ENCODE data around the gene PTPRD.

PTPRD gene

GRCh38 chr9:10248890-10249289 is 363.9 kb downstream of the PTPRD start:
- DNase-seq (ENCODE audit: low read depth, low spot score): no peak
- no peak for TF ChIP-seq CTCF (IDR thresholded peaks at IDR 0.05; ENCODE audit: insufficient read depth, low read length, missing control alignments)
- ChIA-PET CTCF (no interaction called here), POLR2A (no interaction called here)
- H3K4me3 ChIP-seq (ENCODE audit: low read depth, low read length): no peak overlapping the region

GRCh38 chr9:10242255-10242654 is 370.5 kb downstream of the PTPRD start:
- DNase-seq (ENCODE audit: low read depth, low spot score): no peak
- H3K4me3 ChIP-seq (ENCODE audit: low read depth, low read length): no peak overlapping the region
- CTCF ChIA-PET: no interaction called here
- no peak for TF ChIP-seq CTCF (IDR thresholded peaks at IDR 0.05; ENCODE audit: insufficient read depth, low read length, missing control alignments)
- POLR2A ChIA-PET: no interaction called here

- ChIA-PET POLR2A (no interaction called here), CTCF (no interaction called here)
- DNase-seq (ENCODE audit: low read depth, low spot score): no peak
- H3K4me3 ChIP-seq (ENCODE audit: low read depth, low read length): no peak overlapping the region
- no peak for TF ChIP-seq CTCF (IDR thresholded peaks at IDR 0.05; ENCODE audit: insufficient read depth, low read length, missing control alignments)
These were observed 374.7 kb downstream of the PTPRD start for GRCh38 chr9:10238087-10238486.

GRCh38 chr9:10237584-10237983 is 375.2 kb downstream of the PTPRD start:
- POLR2A ChIA-PET: no interaction called here
- no peak for TF ChIP-seq CTCF (IDR thresholded peaks at IDR 0.05; ENCODE audit: insufficient read depth, low read length, missing control alignments)
- no peak overlapping the region for H3K4me3 ChIP-seq (ENCODE audit: low read depth, low read length)
- no peak for DNase-seq (ENCODE audit: low read depth, low spot score)
- CTCF ChIA-PET: no interaction called here

- ChIA-PET CTCF (no interaction called here), POLR2A (no interaction called here)
- no peak for TF ChIP-seq CTCF (IDR thresholded peaks at IDR 0.05; ENCODE audit: insufficient read depth, low read length, missing control alignments)
- no peak for DNase-seq (ENCODE audit: low read depth, low spot score)
- H3K4me3 ChIP-seq (ENCODE audit: low read depth, low read length): no peak overlapping the region
These were observed 376.6 kb downstream of the PTPRD start for GRCh38 chr9:10236161-10236560.

GRCh38 chr9:10235376-10235775 is 377.4 kb downstream of the PTPRD start:
- DNase-seq (ENCODE audit: low read depth, low spot score): no peak
- ChIA-PET CTCF (no interaction called here), POLR2A (no interaction called here)
- no peak for TF ChIP-seq CTCF (IDR thresholded peaks at IDR 0.05; ENCODE audit: insufficient read depth, low read length, missing control alignments)
- H3K4me3 ChIP-seq (ENCODE audit: low read depth, low read length): no peak overlapping the region

All from AG04449 (cell line).